Ishikawa (cell line): ENCODE results near the gene BCAT1.

Experiments
- CREB1 ChIP-seq: IDR thresholded peaks from 2 replicates; pipeline ENCODE4 v1.6.1; 2012; ENCODE audit warnings: low read depth
- EP300 ChIP-seq: IDR thresholded peaks from 2 replicates; pipeline ENCODE4 v1.6.1; 2012; ENCODE audit warnings: borderline replicate concordance
- TAF1 ChIP-seq: IDR thresholded peaks from 2 replicates; pipeline ENCODE4 v1.6.1; 2012; ENCODE audit warnings: low read depth, mild to moderate bottlenecking
- TCF12 ChIP-seq: IDR thresholded peaks from 2 replicates; pipeline ENCODE4 v1.6.1; 2012; ENCODE audit warnings: low read depth

GRCh38 chr12:24776861-24777260 is 172.0 kb downstream of the BCAT1 start:
- TF ChIP-seq TAF1 (no peak), EP300 (no peak), CREB1 (no peak), TCF12 (no peak)
